Measurements from ENCODE around the gene MSRB1.

Gene MSRB1

GRCh38 chr16:1907226-1907860 lies 35.7 kb downstream of the MSRB1 start:
- no peaks in the 10 kb centered on the region for H3K27me3 ChIP-seq (ENCODE audit: insufficient read depth, low read length, poor library complexity)
- H3K36me3 ChIP-seq (ENCODE audit: insufficient read depth, low read length) = no peaks in the 10 kb centered on the region
- H3K4me1 ChIP-seq (ENCODE audit: insufficient read depth, low read length) = no peaks in the 10 kb centered on the region
- no peak overlapping the region for H3K4me3 ChIP-seq (ENCODE audit: low read depth in 1 of 2, low read length in 2 of 2)
- no peak for DNase-seq
- H3K9me3 ChIP-seq (ENCODE audit: insufficient read depth, low read length, severe bottlenecking) = no peaks in the 10 kb centered on the region
- ATAC-seq (ENCODE audit: insufficient read depth, low read depth) = no peak
- H3K79me2 ChIP-seq (ENCODE audit: insufficient read depth, low read length) = no peaks in the 10 kb centered on the region
- TF ChIP-seq CTCF (IDR thresholded peaks at IDR 0.05; ENCODE audit: borderline replicate concordance, extremely low read depth, low read length, poor library complexity, severe bottlenecking) (no peak), EZH2 (IDR thresholded peaks at IDR 0.05; ENCODE audit: borderline replicate concordance, low read depth, low read length, severe bottlenecking) (no peak)
- H4K20me1 ChIP-seq (ENCODE audit: insufficient read depth, low read length) = no peaks in the 10 kb centered on the region
- no peak overlapping the region for H2AFZ ChIP-seq (ENCODE audit: low read depth, low read length)
- no peak overlapping the region for H3K27ac ChIP-seq (ENCODE audit: low read length)
- H3K4me2 ChIP-seq (ENCODE audit: insufficient read depth, low read length) = no peak overlapping the region
- H3K9ac ChIP-seq (ENCODE audit: low read depth, low read length) = no peak overlapping the region

- no peak overlapping the region for H3K27ac ChIP-seq (ENCODE audit: low read length)
- H3K27me3 ChIP-seq (ENCODE audit: insufficient read depth, low read length, poor library complexity) = no peaks in the 10 kb centered on the region
- ATAC-seq (ENCODE audit: insufficient read depth, low read depth) (no peak), DNase-seq (no peak)
- no peaks in the 10 kb centered on the region for H3K4me1 ChIP-seq (ENCODE audit: insufficient read depth, low read length)
- no peaks in the 10 kb centered on the region for H3K36me3 ChIP-seq (ENCODE audit: insufficient read depth, low read length)
- no peak overlapping the region for H3K9ac ChIP-seq (ENCODE audit: low read depth, low read length)
- no peaks in the 10 kb centered on the region for H3K79me2 ChIP-seq (ENCODE audit: insufficient read depth, low read length)
- no peak overlapping the region for H3K4me3 ChIP-seq (ENCODE audit: low read depth in 1 of 2, low read length in 2 of 2)
- no peaks in the 10 kb centered on the region for H4K20me1 ChIP-seq (ENCODE audit: insufficient read depth, low read length)
- H3K9me3 ChIP-seq (ENCODE audit: insufficient read depth, low read length, severe bottlenecking) = no peaks in the 10 kb centered on the region
- no peak overlapping the region for H2AFZ ChIP-seq (ENCODE audit: low read depth, low read length)
- H3K4me2 ChIP-seq (ENCODE audit: insufficient read depth, low read length) = no peak overlapping the region
- TF ChIP-seq CTCF (IDR thresholded peaks at IDR 0.05; ENCODE audit: borderline replicate concordance, extremely low read depth, low read length, poor library complexity, severe bottlenecking) (no peak), EZH2 (IDR thresholded peaks at IDR 0.05; ENCODE audit: borderline replicate concordance, low read depth, low read length, severe bottlenecking) (no peak)
These were observed 36.2 kb downstream of the MSRB1 start for GRCh38 chr16:1906846-1907165.

GRCh38 chr16:1906055-1906845 lies 36.7 kb downstream of the MSRB1 start:
- Histone ChIP-seq H4K20me1 (ENCODE audit: insufficient read depth, low read length) (no peaks in the 10 kb centered on the region), H2AFZ (ENCODE audit: low read depth, low read length) (no peak overlapping the region), H3K79me2 (ENCODE audit: insufficient read depth, low read length) (no peaks in the 10 kb centered on the region), H3K27ac (ENCODE audit: low read length) (no peak overlapping the region), H3K4me2 (ENCODE audit: insufficient read depth, low read length) (no peak overlapping the region), H3K36me3 (ENCODE audit: insufficient read depth, low read length) (no peaks in the 10 kb centered on the region), H3K9ac (ENCODE audit: low read depth, low read length) (no peak overlapping the region), H3K4me3 (ENCODE audit: low read depth in 1 of 2, low read length in 2 of 2) (no peak overlapping the region), H3K9me3 (ENCODE audit: insufficient read depth, low read length, severe bottlenecking) (no peaks in the 10 kb centered on the region), H3K27me3 (ENCODE audit: insufficient read depth, low read length, poor library complexity) (no peaks in the 10 kb centered on the region), H3K4me1 (ENCODE audit: insufficient read depth, low read length) (no peaks in the 10 kb centered on the region)
- ATAC-seq (ENCODE audit: insufficient read depth, low read depth) (no peak), DNase-seq (no peak)
- TF ChIP-seq EZH2 (IDR thresholded peaks at IDR 0.05; ENCODE audit: borderline replicate concordance, low read depth, low read length, severe bottlenecking) (no peak), CTCF (IDR thresholded peaks at IDR 0.05; ENCODE audit: borderline replicate concordance, extremely low read depth, low read length, poor library complexity, severe bottlenecking) (no peak)
